BE2C (cell line): Measurements from ENCODE around the gene SMPX.

Experiments
- DNase-seq: peaks from one replicate; pipeline ENCODE4 v3.0.0-alpha.2; 2020
- H3K27me3 ChIP-seq: fragments of 250-450 bp; sonication (Bioruptor Pico); 2 replicates; pipeline ENCODE4 v1.5.1; 2020; ENCODE audit warnings: mild to moderate bottlenecking
- H3K36me3 ChIP-seq: fragments of 250-450 bp; sonication (Bioruptor Pico); 2 replicates; pipeline ENCODE4 v1.5.1; 2020; ENCODE audit warnings: mild to moderate bottlenecking
- H3K4me1 ChIP-seq: fragments of 250-450 bp; sonication (Bioruptor Pico); 2 replicates; pipeline ENCODE4 v1.5.1; 2020
- H3K4me3 ChIP-seq: 2 replicates; pipeline ENCODE4 v1.5.1; 2011; ENCODE audit warnings: low read depth, low read length
- H3K9me3 ChIP-seq: fragments of 250-450 bp; sonication (Bioruptor Pico); 2 replicates; pipeline ENCODE4 v1.5.1; 2020
- CTCF ChIP-seq: IDR thresholded peaks from 2 replicates; pipeline ENCODE4 v1.5.1; 2012; ENCODE audit warnings: mild to moderate bottlenecking, low read depth, low read length

Gene SMPX

GRCh38 chrX:21741364-21741763 is 16.6 kb downstream of the SMPX start:
- TF ChIP-seq CTCF: no peak
- DNase-seq: no peak
- H3K9me3 ChIP-seq: no peaks in the 10 kb centered on the region
- H3K27me3 ChIP-seq: no peaks in the 10 kb centered on the region
- no peaks in the 10 kb centered on the region for H3K36me3 ChIP-seq
- H3K4me1 ChIP-seq: peaks cover 11% of the 10 kb centered on the region; the same call in 1 of the 2 replicates
- H3K4me3 ChIP-seq: no peak overlapping the region

- H3K27me3 ChIP-seq: no peaks in the 10 kb centered on the region
- no peaks in the 10 kb centered on the region for H3K36me3 ChIP-seq
- no peak overlapping the region for H3K4me3 ChIP-seq
- H3K9me3 ChIP-seq: no peaks in the 10 kb centered on the region
- no peak for TF ChIP-seq CTCF
- peaks cover 11% of the 10 kb centered on the region; the same call in 1 of the 2 replicates for H3K4me1 ChIP-seq
- DNase-seq: peak; percentile 22
Measured at GRCh38 chrX:21740329-21741274, 17.3 kb downstream of the SMPX start.

GRCh38 chrX:21738950-21739287 is 19.0 kb downstream of the SMPX start:
- Histone ChIP-seq H3K4me1 (peaks cover 11% of the 10 kb centered on the region; the same call in 1 of the 2 replicates), H3K9me3 (no peaks in the 10 kb centered on the region), H3K4me3 (no peak overlapping the region), H3K27me3 (no peaks in the 10 kb centered on the region), H3K36me3 (no peaks in the 10 kb centered on the region)
- TF ChIP-seq CTCF: no peak
- DNase-seq: no peak

DNA sequence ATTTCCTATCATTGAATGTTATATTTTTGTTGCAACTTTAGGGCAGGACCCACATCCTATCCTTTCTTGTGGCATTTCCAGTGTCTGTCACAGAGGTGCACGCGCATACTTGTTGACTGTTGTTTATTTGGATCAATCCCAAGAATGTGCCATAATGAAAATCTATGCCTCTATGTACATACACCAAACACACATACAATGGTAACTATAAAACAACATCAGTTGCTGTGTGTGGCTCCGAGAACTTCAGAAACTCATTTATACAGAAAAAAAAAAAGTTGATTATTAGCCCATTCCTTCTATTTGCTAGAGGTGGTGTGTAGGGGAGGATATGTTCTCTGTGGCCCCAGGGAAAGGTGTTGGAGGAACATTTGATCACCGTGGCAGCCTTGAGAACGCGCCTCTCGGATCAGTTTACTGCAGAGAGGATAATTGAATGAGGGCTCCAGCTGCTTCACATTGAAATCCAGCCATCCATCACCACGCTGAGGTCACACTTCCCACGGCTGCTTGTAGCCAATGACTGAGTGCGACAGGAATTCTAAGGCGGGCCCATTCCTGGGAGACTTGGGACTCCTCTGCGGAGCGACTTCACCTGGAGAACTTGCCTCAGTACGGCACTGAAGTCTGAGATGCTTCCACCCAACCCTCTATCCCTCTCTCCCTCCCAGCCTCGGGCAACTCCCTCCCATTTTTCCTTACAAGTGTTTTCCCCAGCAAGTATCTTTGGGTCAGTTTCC is 19.5 kb downstream of the SMPX start:
- Histone ChIP-seq H3K9me3 (no peaks in the 10 kb centered on the region), H3K4me3 (no peak overlapping the region), H3K4me1 (peaks cover 11% of the 10 kb centered on the region; the same call in 1 of the 2 replicates), H3K36me3 (no peaks in the 10 kb centered on the region), H3K27me3 (no peaks in the 10 kb centered on the region)
- no peak for DNase-seq
- TF ChIP-seq CTCF: no peak

- H3K36me3 ChIP-seq: no peaks in the 10 kb centered on the region
Measured at GRCh38 chrX:21735768-21736127, 22.2 kb downstream of the SMPX start.

More at GRCh38 chrX:21735768-21736127, 22.2 kb downstream of the SMPX start:
- Histone ChIP-seq H3K27me3 (no peaks in the 10 kb centered on the region), H3K4me3 (no peak overlapping the region), H3K9me3 (no peaks in the 10 kb centered on the region), H3K4me1 (0 out of 2 replicates have a peak, but pooled peaks cover 2% of the 10 kb centered on the region)
- no peak for DNase-seq
- no peak for TF ChIP-seq CTCF
